HCT116 (cell line): ENCODE results near the gene REXO4. TPM values are rescaled to one million over a fixed set of nuclear protein-coding genes. Genes with fewer than 3 reads are reported as not detected.

ENCODE experiments used
- ATAC-seq: fragments of 200-7000 bp; cut with Tn5 transposase; 2 replicates; pipeline ENCODE4 v1.9.1; 2020; ENCODE audit warnings: mild to moderate bottlenecking, moderate library complexity
- BruUV-seq: library from RNA; stranded (reverse); fragments of 400-500 nt; replicated peaks from 2 replicates; lab custom pipeline; 2021; lab: Mats Ljungman, UMichigan
- CTCF ChIA-PET: fragments of 300-600 bp; sonication (Branson Sonifier 250); formaldehyde crosslinking; loops from one replicate; lab custom pipeline; 2021; ENCODE audit warnings: antibody characterized with exemption; lab: Charles Lee
- POLR2A ChIA-PET: fragments of 300-600, 350-600 bp; sonication (Branson Sonifier 250); formaldehyde crosslinking; loops from one replicate; lab custom pipeline; 2021; ENCODE audit warnings: antibody characterized with exemption; lab: Charles Lee
- RAD21 ChIA-PET, 2 experiments: fragments of 300-600 bp; sonication (Branson Sonifier 250); formaldehyde crosslinking; loops; one replicate each; lab custom pipeline; 2023; ENCODE audit warnings: low total read pairs in 2 of 2; ENCODE audit not compliant: uncharacterized antibody in 2 of 2, unreplicated experiment in 2 of 2, low non-redundant PET in 1 of 2; lab: Charles Lee
- DNase-seq: peaks from one replicate; pipeline ENCODE4 v3.0.0-alpha.2; 2010; ENCODE audit warnings: low read depth, low spot score
- H2AFZ ChIP-seq: fragments of 200-600 bp; shearing (Covaris generic), sonication (generic); 2 replicates; pipeline ENCODE4 v1.6.1; 2017; ENCODE audit warnings: low read depth, mixed run types, mixed read lengths, antibody characterized with exemption, low read length; ENCODE audit not compliant: poor library complexity, severe bottlenecking
- H3K27ac ChIP-seq: 2 replicates; pipeline ENCODE4 v1.5.1; 2012; ENCODE audit warnings: low read depth, low read length
- H3K27me3 ChIP-seq: fragments of 200-600 bp; sonication (generic); 2 replicates; pipeline ENCODE4 v1.6.1; 2016; ENCODE audit warnings: mixed run types, low read length, mixed read lengths; ENCODE audit not compliant: insufficient read depth
- H3K36me3 ChIP-seq, 2 experiments: fragments of 200-500 bp in 1 of 2; fragments of 200-600 bp in 1 of 2; sonication (Bioruptor generic) in 1 of 2; sonication (generic) in 1 of 2; 2 replicates each; pipeline versions ENCODE4 v1.5.1 to v1.6.1; 2014 to 2016; ENCODE audit warnings: low read length in 2 of 2, inconsistent platforms in 1 of 2, mixed read lengths in 1 of 2, mixed run types in 1 of 2; ENCODE audit not compliant: insufficient read depth in 2 of 2, control insufficient read depth in 1 of 2
- H3K4me1 ChIP-seq, 2 experiments: fragments of 200-600 bp in 1 of 2; sonication (generic) in 1 of 2; 2 replicates each; pipeline versions ENCODE4 v1.5.1 to v1.6.1; 2012 to 2017; ENCODE audit warnings: low read length in 2 of 2, inconsistent platforms in 1 of 2, mild to moderate bottlenecking in 1 of 2, mixed read lengths in 1 of 2, mixed run types in 1 of 2, moderate library complexity in 1 of 2; ENCODE audit not compliant: insufficient read depth in 2 of 2, control insufficient read depth in 1 of 2
- H3K4me2 ChIP-seq: fragments of 200-600 bp; sonication (generic); 2 replicates; pipeline ENCODE4 v1.6.1; 2017; ENCODE audit warnings: mixed run types, low read length, mixed read lengths
- H3K4me3 ChIP-seq, 2 experiments: fragments of 200-600 bp in 1 of 2; sonication (generic) in 1 of 2; replicated peaks in 1 of 2; 2 replicates each; pipeline ENCODE4 v1.5.1; 2011 to 2016; ENCODE audit warnings: low read length in 2 of 2, control low read depth in 1 of 2, low read depth in 1 of 2, mild to moderate bottlenecking in 1 of 2, mixed read lengths in 1 of 2, mixed run types in 1 of 2
- H3K79me2 ChIP-seq: fragments of 200-600 bp; sonication (generic); 2 replicates; pipeline ENCODE4 v1.6.1; 2017; ENCODE audit warnings: mild to moderate bottlenecking, mixed run types, low read length, moderate library complexity, mixed read lengths; ENCODE audit not compliant: insufficient read depth
- H3K9ac ChIP-seq: fragments of 200-600 bp; sonication (generic); 2 replicates; pipeline ENCODE4 v1.6.1; 2016; ENCODE audit warnings: low read length, mixed read lengths
- H3K9me2 ChIP-seq: fragments of 200-600 bp; sonication (generic), shearing (Covaris generic); 2 replicates; pipeline ENCODE4 v1.6.1; 2017; ENCODE audit warnings: mixed run types, mild to moderate bottlenecking, moderate library complexity; ENCODE audit not compliant: insufficient read depth
- H3K9me3 ChIP-seq, 2 experiments: fragments of 200-500 bp in 1 of 2; fragments of 200-600 bp in 1 of 2; sonication (Bioruptor generic) in 1 of 2; sonication (generic) in 1 of 2; 2 replicates each; pipeline ENCODE4 v1.6.1; 2014 to 2017; ENCODE audit warnings: low read length in 2 of 2, mixed read lengths in 2 of 2, inconsistent platforms in 1 of 2, low read depth in 1 of 2, mild to moderate bottlenecking in 1 of 2, mixed run types in 1 of 2, moderate library complexity in 1 of 2; ENCODE audit not compliant: control insufficient read depth in 1 of 2, insufficient read depth in 1 of 2
- H4K20me1 ChIP-seq: fragments of 200-600 bp; sonication (generic), shearing (Covaris generic); 2 replicates; pipeline ENCODE4 v1.6.1; 2017; ENCODE audit warnings: mixed run types, mild to moderate bottlenecking, moderate library complexity; ENCODE audit not compliant: insufficient read depth
- CBX3 ChIP-seq: IDR thresholded peaks from 2 replicates; pipeline ENCODE4 v1.6.1; 2012; ENCODE audit warnings: low read depth
- CTCF ChIP-seq, 3 experiments: fragments of 200-600 bp in 1 of 3; sonication (generic) in 1 of 3; IDR thresholded peaks in 2 of 3; conservative IDR thresholded peaks in 1 of 3; 2 replicates each; pipeline ENCODE4 v1.5.1; 2012 to 2017; ENCODE audit warnings: low read depth in 2 of 3, low read length in 2 of 3, antibody characterized with exemption in 1 of 3, borderline replicate concordance in 1 of 3, control low read depth in 1 of 3, mild to moderate bottlenecking in 1 of 3, mixed read lengths in 1 of 3, mixed run types in 1 of 3, moderate library complexity in 1 of 3; ENCODE audit not compliant: insufficient read depth in 1 of 3
- REST ChIP-seq: IDR thresholded peaks from 2 replicates; pipeline ENCODE4 v1.6.1; 2012; ENCODE audit warnings: low read depth
- TCF7L2 ChIP-seq: IDR thresholded peaks from 2 replicates; pipeline ENCODE4 v1.7.0; 2011; ENCODE audit warnings: borderline replicate concordance, inconsistent platforms; ENCODE audit not compliant: insufficient read depth, insufficient read length; ENCODE audit errors: extremely low read depth
- YY1 ChIP-seq: IDR thresholded peaks from 2 replicates; pipeline ENCODE4 v1.6.1; 2011; ENCODE audit warnings: low read length, low read depth, moderate library complexity, mild to moderate bottlenecking; ENCODE audit not compliant: insufficient replicate concordance; ENCODE audit errors: extremely low read depth
- intact Hi-C: fragments of 100-400 bp; cut with micrococcal nuclease; formaldehyde crosslinking; loops from 2 replicates; pipeline ENCODE4 v1.10.0; 2022
- total RNA-seq: library from RNA; stranded (reverse); gene quantifications from one replicate; pipeline ENCODE4 v1.2.1, GENCODE V29; 2021; ENCODE audit not compliant: unreplicated experiment

The REXO4 gene
- total RNA-seq, 1 experiment from 2014 or later = 24.6 TPM

- peaks cover 17 to 23% of the 10 kb centered on the region in 2 experiments; a peak in 3 of 4 replicates for H3K36me3 ChIP-seq
- intact Hi-C loops = loop anchor here (1.0 kb wide), 1 partner anchor 45 kb away; no protein-coding TSS in a partner anchor
- CTCF ChIA-PET = interaction anchor here (0.7 to 2.9 kb wide), 3 partner anchors 9 to 218 kb away, joined by 3 to 14 read pairs (median 3); partner anchors contain the start of genes SURF1 and SURF2
- H3K4me2 ChIP-seq = no peak overlapping the region
- no peak overlapping the region for H3K27ac ChIP-seq
- no peak overlapping the region for H3K4me3 ChIP-seq
- H3K9me3 ChIP-seq = no peaks in the 10 kb centered on the region
- DNase-seq = no peak
- POLR2A ChIA-PET = no interaction called here
- no peak for TF ChIP-seq REST
- TF ChIP-seq CBX3 = no peak
- no peak for TF ChIP-seq YY1
- no peak for TF ChIP-seq CTCF (IDR thresholded peaks at IDR 0.05 in 2 of 3, conservative IDR thresholded peaks at IDR 0.05 in 1 of 3; ENCODE audit: borderline replicate concordance in 1 of 3, insufficient read depth in 1 of 3, low read depth in 2 of 3, low read length in 2 of 3)
- TF ChIP-seq TCF7L2 = no peak
- ATAC-seq = no peak
- no peak overlapping the region for H3K9ac ChIP-seq
- no peaks in the 10 kb centered on the region for H3K27me3 ChIP-seq
- H2AFZ ChIP-seq = no peak overlapping the region
- RAD21 ChIA-PET = no interaction called here
- no peaks in the 10 kb centered on the region; the same call in 1 of the 2 replicates for H3K79me2 ChIP-seq
- peaks cover 0 to 5% of the 10 kb centered on the region in 2 experiments; a peak in 1 of 4 replicates for H3K4me1 ChIP-seq
- BruUV-seq = no TSS peak
- no peaks in the 10 kb centered on the region for H3K9me2 ChIP-seq
- no peaks in the 10 kb centered on the region for H4K20me1 ChIP-seq
Observed at GRCh38 chr9:133404454-133405002, 13.3 kb downstream of the REXO4 start.
